Natural killer cell treated with Interleukin-12 subunit alpha and Interleukin-12 subunit beta and Interleukin-15 and Interleukin-18, amount 100 ng/mL, for 72 hours (primary cell): ENCODE results near the gene SENP3. TPM values are rescaled to one million over a fixed set of nuclear protein-coding genes. Genes with fewer than 3 reads are reported as not detected.

Experiments used
- ATAC-seq, 2 donors: fragments of 150-1000 bp; cut with Tn5 transposase in 1 of 2; sonication (Bioruptor Pico), chemical (Tn5 transposase) in 1 of 2; 2 replicates each; pipeline ENCODE4 v1.10.0; 2021
- DNase-seq: peaks from one replicate; pipeline ENCODE4 v3.0.0; 2022; ENCODE audit warnings: low spot score
- H3K27ac Mint-ChIP-seq, 2 donors: 1 replicate in 1 of 2; 2 replicates in 1 of 2; pipeline ENCODE4 v1.8.0; 2022; ENCODE audit warnings: mixed read lengths in 2 of 2, mild to moderate bottlenecking in 1 of 2, moderate library complexity in 1 of 2
- H3K27me3 Mint-ChIP-seq, 2 donors: 1 replicate in 1 of 2; 2 replicates in 1 of 2; pipeline ENCODE4 v1.8.0; 2022; ENCODE audit warnings: mixed read lengths in 2 of 2
- H3K36me3 Mint-ChIP-seq: one replicate; pipeline ENCODE4 v1.8.0; 2022; ENCODE audit warnings: mixed read lengths
- H3K4me1 Mint-ChIP-seq, 2 donors: 1 replicate in 1 of 2; 2 replicates in 1 of 2; pipeline ENCODE4 v1.8.0; 2022; ENCODE audit warnings: low read depth in 2 of 2, mixed read lengths in 2 of 2, mild to moderate bottlenecking in 1 of 2
- H3K4me3 Mint-ChIP-seq: one replicate; pipeline ENCODE4 v1.8.0; 2022; ENCODE audit warnings: mixed read lengths
- H3K9me3 Mint-ChIP-seq: 2 replicates; pipeline ENCODE4 v1.8.0; 2022; ENCODE audit warnings: mixed read lengths
- total RNA-seq, 2 donors: library from RNA; stranded (reverse); gene quantifications; one replicate each; pipeline ENCODE4 v1.2.3, GENCODE V29; 2022

The SENP3 gene
- total RNA-seq, 2 donors from 2014 or later, result 56.2 to 90.1 TPM

GRCh38 chr17:7575481-7575883 lies 13.8 kb downstream of the SENP3 start:
- Mint-ChIP-seq H3K27ac (peak overlapping the region; percentile 96 to 99), H3K36me3 (peaks cover 55% of the 10 kb centered on the region), H3K9me3 (no peaks in the 10 kb centered on the region), H3K27me3 (no peaks in the 10 kb centered on the region), H3K4me3 (peak overlapping the region; percentile 90), H3K4me1 (peaks cover 82 to 85% of the 10 kb centered on the region in 2 donors)
- ATAC-seq (no peak), DNase-seq (no peak)

DNA sequence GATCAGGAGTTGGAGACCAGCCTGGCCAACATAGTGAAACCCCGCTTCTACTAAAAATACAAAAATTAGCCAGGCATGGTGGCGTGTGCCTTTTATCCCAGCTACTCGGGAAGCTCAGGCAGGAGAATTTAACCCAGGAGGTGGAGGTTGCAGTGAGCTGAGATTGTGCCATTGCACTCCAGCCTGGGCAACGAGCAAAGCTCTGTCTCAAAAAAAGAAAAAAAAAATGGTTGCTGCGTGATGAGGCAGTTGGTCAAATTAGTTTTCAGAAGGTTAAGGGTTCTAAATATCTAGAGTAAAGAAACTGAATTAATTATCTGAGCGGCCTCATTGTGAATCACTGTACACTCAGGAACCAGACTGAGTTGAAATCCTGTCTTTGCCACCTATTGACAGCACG lies 14.2 kb downstream of the SENP3 start:
- DNase-seq (no peak), ATAC-seq (no peak)
- H3K36me3 Mint-ChIP-seq, result peaks cover 51% of the 10 kb centered on the region
- H3K4me1 Mint-ChIP-seq, result peaks cover 84 to 85% of the 10 kb centered on the region in 2 donors
- H3K27me3 Mint-ChIP-seq, result no peaks in the 10 kb centered on the region
- H3K9me3 Mint-ChIP-seq, result no peaks in the 10 kb centered on the region
- peak overlapping the region; percentile 90 for H3K4me3 Mint-ChIP-seq
- H3K27ac Mint-ChIP-seq, result peak overlapping the region; percentile 96 to 99

GRCh38 chr17:7576432-7576937 lies 14.8 kb downstream of the SENP3 start:
- Mint-ChIP-seq H3K4me1 (peaks cover 82 to 85% of the 10 kb centered on the region in 2 donors), H3K36me3 (peaks cover 48% of the 10 kb centered on the region), H3K27ac (peak overlapping the region; percentile 96 to 99), H3K4me3 (peak overlapping the region; percentile 90), H3K9me3 (no peaks in the 10 kb centered on the region), H3K27me3 (no peaks in the 10 kb centered on the region)
- DNase-seq, result no peak
- no peak for ATAC-seq

- Mint-ChIP-seq H3K36me3 (peaks cover 46% of the 10 kb centered on the region), H3K4me1 (peaks cover 76 to 87% of the 10 kb centered on the region in 2 donors), H3K27me3 (no peaks in the 10 kb centered on the region), H3K27ac (peak overlapping the region; percentile 96 to 99), H3K9me3 (no peaks in the 10 kb centered on the region), H3K4me3 (peak overlapping the region; percentile 90)
- DNase-seq (no peak), ATAC-seq (no peak)
These were observed 15.8 kb downstream of the SENP3 start for GRCh38 chr17:7577327-7578199.

DNA sequence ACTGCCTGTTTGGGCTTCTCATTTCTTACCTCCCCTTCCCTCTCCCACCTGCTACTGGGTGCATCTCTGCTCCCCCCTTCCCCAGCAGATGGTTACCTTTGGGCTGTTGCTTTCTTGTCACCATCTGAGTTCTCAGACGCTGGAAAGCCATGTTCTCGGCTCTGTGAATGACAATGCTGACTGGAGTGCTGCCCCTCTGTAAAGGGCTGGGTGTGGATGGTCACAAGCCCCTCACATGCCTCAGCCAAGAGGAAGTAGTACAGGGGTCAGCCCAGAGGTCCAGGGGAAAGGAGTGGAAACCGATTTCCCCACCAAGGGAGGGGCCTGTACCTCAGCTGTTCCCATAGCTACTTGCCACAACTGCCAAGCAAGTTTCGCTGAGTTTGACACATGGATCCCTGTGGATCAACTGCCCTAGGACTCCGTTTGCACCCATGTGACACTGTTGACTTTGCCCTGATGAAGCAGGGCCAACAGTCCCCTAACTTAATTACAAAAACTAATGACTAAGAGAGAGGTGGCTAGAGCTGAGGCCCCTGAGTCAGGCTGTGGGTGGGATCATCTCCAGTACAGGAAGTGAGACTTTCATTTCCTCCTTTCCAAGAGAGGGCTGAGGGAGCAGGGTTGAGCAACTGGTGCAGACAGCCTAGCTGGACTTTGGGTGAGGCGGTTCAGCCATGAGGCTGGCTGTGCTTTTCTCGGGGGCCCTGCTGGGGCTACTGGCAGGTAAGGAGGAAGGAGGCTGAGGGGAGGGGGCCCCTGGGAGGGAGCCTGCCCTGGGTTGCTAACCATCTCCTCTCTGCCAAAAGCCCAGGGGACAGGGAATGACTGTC lies 17.5 kb downstream of the SENP3 start, which contains the start of gene CD68:
Gene CD68, plus strand, starts transcription at position 638 of the 833 bp plus-strand sequence. Its CDS starts 40 bp downstream, at position 678.
- peaks cover 42% of the 10 kb centered on the region for H3K36me3 Mint-ChIP-seq
- no peaks in the 10 kb centered on the region for H3K27me3 Mint-ChIP-seq
- H3K4me1 Mint-ChIP-seq, result peaks cover 72 to 87% of the 10 kb centered on the region in 2 donors
- ATAC-seq (peak; percentile 81 to 82), DNase-seq (peak; percentile 88)
- peak within 1 kb of the TSS; percentile 79 for H3K4me3 Mint-ChIP-seq
- peak within 1 kb of the TSS; percentile 96 to 99 for H3K27ac Mint-ChIP-seq
- H3K9me3 Mint-ChIP-seq, result no peaks in the 10 kb centered on the region

DNA sequence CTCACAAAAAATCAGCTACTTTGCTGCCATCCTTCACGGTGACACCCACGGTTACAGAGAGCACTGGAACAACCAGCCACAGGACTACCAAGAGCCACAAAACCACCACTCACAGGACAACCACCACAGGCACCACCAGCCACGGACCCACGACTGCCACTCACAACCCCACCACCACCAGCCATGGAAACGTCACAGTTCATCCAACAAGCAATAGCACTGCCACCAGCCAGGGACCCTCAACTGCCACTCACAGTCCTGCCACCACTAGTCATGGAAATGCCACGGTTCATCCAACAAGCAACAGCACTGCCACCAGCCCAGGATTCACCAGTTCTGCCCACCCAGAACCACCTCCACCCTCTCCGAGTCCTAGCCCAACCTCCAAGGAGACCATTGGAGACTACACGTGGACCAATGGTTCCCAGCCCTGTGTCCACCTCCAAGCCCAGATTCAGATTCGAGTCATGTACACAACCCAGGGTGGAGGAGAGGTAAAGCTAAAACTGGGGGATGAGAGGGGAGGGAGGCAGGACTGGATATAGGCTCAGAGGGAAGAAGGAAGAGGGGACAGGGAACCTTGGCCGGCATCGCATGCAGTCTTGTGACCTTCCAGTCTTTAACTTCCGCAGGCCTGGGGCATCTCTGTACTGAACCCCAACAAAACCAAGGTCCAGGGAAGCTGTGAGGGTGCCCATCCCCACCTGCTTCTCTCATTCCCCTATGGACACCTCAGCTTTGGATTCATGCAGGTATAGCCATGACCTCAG lies 18.3 kb downstream of the SENP3 start:
- no peak for DNase-seq
- no peaks in the 10 kb centered on the region for H3K27me3 Mint-ChIP-seq
- ATAC-seq, result no peak
- H3K9me3 Mint-ChIP-seq, result no peaks in the 10 kb centered on the region
- peaks cover 34% of the 10 kb centered on the region for H3K36me3 Mint-ChIP-seq
- H3K4me3 Mint-ChIP-seq, result peak overlapping the region; percentile 79
- H3K27ac Mint-ChIP-seq, result peak overlapping the region; percentile 96 to 99
- peaks cover 72 to 85% of the 10 kb centered on the region in 2 donors for H3K4me1 Mint-ChIP-seq

- peaks cover 25% of the 10 kb centered on the region for H3K36me3 Mint-ChIP-seq
- H3K9me3 Mint-ChIP-seq, result no peaks in the 10 kb centered on the region
- peaks cover 69 to 84% of the 10 kb centered on the region in 2 donors for H3K4me1 Mint-ChIP-seq
- no peak for DNase-seq
- ATAC-seq, result no peak
- H3K27ac Mint-ChIP-seq, result peak overlapping the region; percentile 96 to 99
- H3K27me3 Mint-ChIP-seq, result no peaks in the 10 kb centered on the region
- H3K4me3 Mint-ChIP-seq, result peak overlapping the region; percentile 79
These were observed 19.2 kb downstream of the SENP3 start for GRCh38 chr17:7580604-7581575.

- H3K27ac Mint-ChIP-seq, result peak overlapping the region; percentile 96 to 99
- H3K4me3 Mint-ChIP-seq, result peak overlapping the region; percentile 68
- H3K9me3 Mint-ChIP-seq, result no peaks in the 10 kb centered on the region
- H3K4me1 Mint-ChIP-seq, result peaks cover 51 to 69% of the 10 kb centered on the region in 2 donors
- no peak for DNase-seq
- no peaks in the 10 kb centered on the region for H3K27me3 Mint-ChIP-seq
- ATAC-seq, result no peak
- peaks cover 17% of the 10 kb centered on the region for H3K36me3 Mint-ChIP-seq
These were observed 20.9 kb downstream of the SENP3 start for GRCh38 chr17:7582396-7583252.

GRCh38 chr17:7583253-7584109 lies 21.8 kb downstream of the SENP3 start, which contains the start of gene MPDU1:
Gene MPDU1, plus strand, starts transcription at chr17:7583852. Its CDS starts 11 bp downstream, at chr17:7583863.
- Mint-ChIP-seq H3K4me1 (peaks cover 45 to 61% of the 10 kb centered on the region in 2 donors), H3K36me3 (peaks cover 12% of the 10 kb centered on the region), H3K27ac (peak within 1 kb of the TSS; percentile 96 to 99), H3K4me3 (peak within 1 kb of the TSS; percentile 97), H3K27me3 (no peaks in the 10 kb centered on the region), H3K9me3 (no peaks in the 10 kb centered on the region)
- ATAC-seq (peak; percentile 83 to 86), DNase-seq (peak; percentile 95)

- DNase-seq (no peak), ATAC-seq (no peak)
- Mint-ChIP-seq H3K27ac (peak overlapping the region in 1 of 2 donors; percentile 60), H3K27me3 (no peaks in the 10 kb centered on the region), H3K4me1 (peaks cover 19 to 28% of the 10 kb centered on the region in 2 donors), H3K4me3 (no peak overlapping the region), H3K9me3 (no peaks in the 10 kb centered on the region), H3K36me3 (no peaks in the 10 kb centered on the region)
These were observed 25.1 kb downstream of the SENP3 start for GRCh38 chr17:7586673-7587419.
